GM19452 (cell line): ENCODE data around the gene IGFLR1.
A peak's percentile ranks its signal among the peaks of the same experiment; 100 is the strongest.
"Not testable (repeated sequence)": the region's sequence is repeated elsewhere in the genome, so short reads cannot be mapped to it uniquely, and the experiment has no call there.

ENCODE experiments used
- ATAC-seq: cut with Tn5 transposase; IDR thresholded peaks from one replicate; pipeline ENCODE4 v1.9.1; 2021; ENCODE audit not compliant: unreplicated experiment

Gene IGFLR1

DNA sequence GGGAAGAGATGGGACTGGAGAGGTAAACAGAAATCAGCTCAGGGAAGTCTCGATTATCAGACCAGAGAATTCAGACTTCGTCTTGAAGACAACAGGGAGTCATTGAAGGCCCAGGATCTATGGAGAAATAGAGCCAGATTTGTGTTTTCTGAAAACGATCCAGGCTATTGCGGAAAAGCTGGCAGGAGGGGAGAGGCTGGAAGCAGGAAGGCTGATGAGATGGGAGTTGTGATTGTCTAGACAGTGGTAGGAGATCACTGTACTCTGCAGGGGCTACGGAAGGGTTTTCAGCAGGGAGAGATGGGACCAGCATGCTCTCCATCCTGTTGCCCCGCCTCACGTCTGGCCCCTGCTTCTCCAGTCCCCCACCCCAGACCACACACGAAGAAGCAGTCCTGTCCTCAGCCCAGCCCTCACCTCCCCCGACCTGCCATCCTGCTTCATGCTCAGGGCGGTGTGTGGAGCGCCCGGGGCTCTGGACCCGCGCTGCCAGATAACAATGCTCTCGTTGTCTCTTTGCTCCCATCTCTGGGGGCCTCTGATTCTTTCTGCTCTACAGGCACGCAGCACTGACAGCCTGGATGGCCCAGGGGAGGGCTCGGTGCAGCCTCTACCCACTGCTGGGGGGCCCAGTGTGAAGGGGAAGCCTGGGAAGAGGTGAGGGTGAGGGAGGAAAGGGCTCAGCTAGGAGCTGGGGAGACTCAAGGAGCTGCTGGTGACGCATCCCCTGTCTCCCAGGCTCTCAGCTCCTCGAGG, 35.0 kb upstream of the IGFLR1 start:
- ATAC-seq, result no peak

DNA sequence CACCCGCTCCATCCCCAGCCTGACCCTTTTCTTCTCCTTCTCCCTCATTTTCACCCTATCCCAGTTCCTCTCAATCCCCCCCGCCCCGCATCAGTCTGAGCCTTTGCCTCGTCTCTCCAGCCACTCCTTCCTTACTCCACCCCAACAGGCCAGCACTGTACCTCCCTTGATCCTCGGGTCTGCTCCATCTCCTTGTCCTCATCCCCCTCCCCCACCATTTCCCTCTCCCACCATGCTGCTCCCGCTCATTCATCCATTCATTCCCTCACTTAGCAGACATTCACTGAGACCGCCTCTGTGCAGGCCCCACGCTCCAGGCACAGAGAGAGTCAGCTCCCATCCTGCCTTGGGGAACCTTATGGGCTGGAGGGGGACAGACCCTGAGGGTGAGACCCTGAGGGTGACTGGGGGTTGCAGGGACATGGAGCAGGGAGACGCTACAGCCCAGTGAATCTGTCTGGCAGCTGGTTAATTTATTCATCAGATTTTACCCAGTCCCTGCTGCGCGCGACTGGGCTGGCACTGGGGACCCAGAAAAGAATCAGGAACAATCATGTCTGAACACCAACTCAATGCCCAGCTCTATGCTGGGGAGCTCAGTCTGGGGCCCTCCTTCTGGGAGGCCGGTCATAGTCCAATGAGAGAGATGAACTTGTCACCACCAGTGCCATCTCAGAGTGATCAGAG, 34.0 kb upstream of the IGFLR1 start:
- no peak for ATAC-seq

DNA sequence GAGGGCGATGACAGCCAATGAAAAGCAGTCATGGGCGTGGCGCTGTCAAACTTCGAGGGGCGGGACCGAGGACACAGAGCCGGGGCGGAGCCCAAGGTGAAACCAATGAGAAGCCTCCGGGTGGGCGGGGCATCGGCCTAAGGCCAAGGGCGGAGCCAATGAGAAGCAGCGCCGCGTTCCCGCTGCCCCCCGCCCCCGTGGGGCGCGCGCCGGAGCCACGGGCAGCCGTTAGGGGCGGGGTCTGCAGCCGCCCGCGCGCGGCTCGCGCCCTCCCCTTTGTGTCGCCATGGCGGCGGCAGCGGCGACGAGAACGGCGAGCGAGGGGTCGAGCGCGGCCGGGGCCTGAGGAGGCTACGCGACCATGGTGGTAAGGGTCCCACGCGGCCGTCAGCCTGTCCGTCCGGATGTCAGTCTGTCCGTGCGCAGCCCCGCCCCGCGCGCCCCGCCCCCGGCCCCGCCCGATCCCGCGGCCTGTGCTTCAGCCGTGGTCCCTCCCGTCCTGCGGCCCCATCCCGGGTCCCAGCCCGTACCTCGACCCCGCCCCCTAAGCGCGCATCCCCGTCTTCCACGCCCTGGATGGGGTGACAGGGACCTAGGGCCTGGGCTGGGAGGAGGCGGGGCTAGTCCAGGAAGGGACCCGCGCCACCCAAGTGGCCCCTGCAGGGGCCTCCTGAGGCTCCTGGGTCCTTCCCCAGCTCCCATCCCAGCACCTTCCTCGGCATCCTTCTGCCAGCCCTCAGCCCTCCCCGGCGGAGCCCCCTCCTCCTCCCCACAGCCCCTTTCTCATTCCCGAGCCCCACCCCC, 33.2 kb upstream of the IGFLR1 start, which contains the start of gene ARHGAP33:
ARHGAP33 (plus strand) TSS at position 267 of the 804 bp plus-strand sequence; CDS start at position 362, 95 bp downstream.
- peak; percentile 92 for ATAC-seq

DNA sequence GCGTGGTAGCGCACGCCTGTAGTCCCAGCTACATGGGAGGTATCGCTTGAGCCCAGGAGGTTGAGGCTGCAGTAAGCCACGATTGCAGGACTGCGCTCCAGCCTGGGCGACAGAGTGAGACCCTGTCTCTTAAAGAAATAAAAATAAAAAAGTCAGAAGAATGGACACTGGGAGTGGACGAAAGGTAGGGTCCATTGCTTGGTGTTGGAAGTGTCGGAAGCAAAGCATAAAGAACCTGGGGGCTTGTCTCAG, 32.7 kb upstream of the IGFLR1 start:
- no peak for ATAC-seq

DNA sequence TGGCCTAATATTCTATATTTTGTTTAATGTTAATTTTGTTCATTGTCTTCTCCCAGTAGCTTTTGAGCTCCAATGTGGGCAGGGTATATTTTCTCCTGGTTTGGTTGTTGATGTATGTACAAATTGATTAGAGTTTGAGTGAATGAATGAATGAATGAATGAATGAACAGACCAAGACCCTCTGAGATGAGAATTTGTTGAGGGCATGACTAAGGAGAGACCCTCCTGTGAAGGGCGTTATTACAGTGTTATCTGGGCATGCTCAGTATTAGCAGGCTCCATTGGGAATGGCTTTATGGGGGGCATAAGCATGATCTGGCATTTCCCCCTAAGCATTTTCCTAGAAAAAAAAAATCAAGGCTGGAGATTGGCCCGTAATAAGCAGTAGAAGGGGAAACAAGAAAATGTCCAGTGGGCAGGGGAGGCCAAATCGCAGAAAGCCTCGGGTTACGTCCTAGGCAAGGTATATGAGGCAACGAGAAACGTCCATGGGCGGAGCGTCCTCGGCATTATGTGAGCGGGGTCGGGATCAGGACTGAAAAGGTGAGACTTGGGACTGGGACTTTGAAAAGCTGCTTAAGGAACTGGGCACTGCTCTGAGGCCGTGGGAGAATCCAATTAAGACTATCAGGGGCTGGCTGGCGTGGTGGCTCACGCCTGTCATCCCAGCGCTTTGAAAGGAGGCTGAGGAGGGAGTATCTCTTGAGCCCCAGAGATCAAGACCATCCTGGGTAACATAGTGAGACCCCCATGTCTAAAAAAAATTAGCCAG, 32.2 kb upstream of the IGFLR1 start:
- no peak for ATAC-seq

DNA sequence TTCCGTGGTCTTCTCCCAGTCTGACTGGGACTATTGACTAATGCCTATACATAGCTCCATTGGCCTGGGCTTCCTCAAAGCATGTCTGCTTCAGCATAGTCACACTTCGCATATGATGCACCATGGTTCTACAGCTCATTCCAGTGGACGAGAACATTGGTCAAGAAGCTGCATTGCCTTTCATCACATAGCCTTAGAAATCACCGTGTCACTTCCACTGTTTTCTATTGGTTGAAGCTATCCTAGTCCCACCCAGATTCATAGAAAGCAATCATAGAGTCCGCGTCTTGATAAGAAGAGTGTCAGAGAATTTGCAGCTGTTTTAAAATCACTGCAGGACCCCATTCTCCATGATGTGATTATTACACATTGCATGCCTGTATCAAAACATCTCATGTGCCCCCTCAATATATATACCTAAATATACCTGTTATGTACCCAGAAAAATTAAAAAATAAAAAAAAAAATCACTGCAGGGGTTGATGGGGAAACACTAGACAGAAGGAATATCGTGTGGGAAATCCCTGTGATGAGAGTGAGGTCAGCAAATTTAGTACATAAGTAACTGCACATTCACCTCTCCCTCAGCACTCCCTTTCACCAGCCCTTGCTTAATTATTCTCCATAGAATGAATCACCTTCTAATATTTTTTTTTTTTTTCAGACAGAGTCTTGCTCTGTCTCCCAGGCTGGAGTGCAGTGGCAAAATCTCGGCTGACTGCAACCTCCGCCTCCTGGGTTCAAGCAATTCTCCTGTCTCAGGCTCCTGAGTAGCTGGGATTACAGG, 31.0 kb upstream of the IGFLR1 start:
- ATAC-seq, result no peak

DNA sequence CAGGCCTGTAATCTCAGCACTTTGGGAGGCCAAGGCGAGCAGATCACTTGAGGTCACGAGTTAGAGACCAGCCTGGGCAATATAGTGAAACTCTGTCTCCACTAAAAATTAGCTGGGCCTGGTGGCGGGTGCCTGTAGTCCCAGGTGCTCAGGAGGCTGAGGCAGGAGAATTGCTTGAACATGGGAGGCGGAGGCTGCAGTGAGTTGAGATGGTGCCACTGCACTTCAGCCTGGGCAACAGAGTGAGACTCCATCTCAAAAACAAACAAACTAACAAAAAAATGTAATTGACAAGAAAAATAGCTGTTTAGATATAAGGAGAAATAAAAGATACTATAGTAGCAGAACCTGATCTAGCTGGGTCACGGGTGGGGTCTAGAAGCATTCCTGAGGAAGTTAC, 30.1 kb upstream of the IGFLR1 start:
- not testable (repeated sequence) for ATAC-seq

DNA sequence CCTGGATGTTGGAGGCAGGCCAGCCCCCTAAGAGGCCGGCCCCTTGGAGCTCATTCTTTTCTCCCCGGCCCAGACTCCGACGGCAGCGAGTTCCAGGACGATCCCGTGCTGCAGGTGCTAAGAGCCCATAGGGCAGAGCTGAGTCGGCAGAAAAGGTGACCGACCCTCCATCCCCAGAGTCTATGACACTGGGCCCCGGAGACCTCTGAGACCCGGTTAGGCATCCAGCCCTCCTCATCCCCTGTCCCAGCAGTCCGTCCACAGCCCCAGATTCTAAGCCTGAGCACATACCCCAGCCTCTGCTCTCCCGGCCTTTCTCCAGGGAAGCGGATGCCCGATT, 25.8 kb upstream of the IGFLR1 start:
- ATAC-seq, result no peak

DNA sequence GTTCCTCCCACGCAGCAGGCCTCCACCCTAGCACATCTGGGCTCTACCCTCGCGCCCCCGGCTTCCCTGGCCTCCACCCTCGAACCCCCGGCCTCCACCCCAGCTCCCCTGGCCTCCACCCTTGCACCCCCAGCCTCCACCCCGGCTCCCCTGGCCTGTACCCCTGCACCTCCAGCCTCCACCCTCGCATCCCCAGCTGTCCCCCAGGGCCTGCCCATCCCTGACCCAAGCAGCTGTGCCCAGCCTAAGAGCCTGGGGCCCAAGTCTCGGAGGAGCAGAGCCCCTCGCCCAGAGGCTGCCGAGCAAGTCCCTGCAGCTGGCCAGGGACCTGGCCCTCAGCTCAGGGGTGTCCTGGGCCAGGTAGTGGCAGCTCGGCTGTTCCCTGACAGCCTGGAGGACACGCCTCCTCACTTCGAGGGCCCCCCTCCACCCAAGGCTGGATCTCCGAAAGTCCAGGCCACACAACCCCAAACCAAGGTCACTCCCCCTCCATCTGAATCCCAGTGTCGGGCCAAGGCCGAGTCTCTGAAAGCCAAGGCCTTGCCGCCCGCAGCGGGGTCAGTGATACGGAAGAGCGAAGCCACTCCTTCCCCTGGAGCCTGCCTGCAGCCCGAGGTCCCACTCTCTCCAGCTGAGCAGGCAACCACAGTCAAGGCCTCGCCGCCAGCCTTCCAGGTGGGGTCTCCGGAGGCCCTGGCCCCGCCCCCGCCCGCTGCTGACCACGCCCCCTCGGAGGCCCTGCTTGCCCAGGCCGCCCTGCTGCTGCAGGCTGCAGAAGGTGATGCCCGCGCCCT, 25.2 kb upstream of the IGFLR1 start:
- no peak for ATAC-seq

DNA sequence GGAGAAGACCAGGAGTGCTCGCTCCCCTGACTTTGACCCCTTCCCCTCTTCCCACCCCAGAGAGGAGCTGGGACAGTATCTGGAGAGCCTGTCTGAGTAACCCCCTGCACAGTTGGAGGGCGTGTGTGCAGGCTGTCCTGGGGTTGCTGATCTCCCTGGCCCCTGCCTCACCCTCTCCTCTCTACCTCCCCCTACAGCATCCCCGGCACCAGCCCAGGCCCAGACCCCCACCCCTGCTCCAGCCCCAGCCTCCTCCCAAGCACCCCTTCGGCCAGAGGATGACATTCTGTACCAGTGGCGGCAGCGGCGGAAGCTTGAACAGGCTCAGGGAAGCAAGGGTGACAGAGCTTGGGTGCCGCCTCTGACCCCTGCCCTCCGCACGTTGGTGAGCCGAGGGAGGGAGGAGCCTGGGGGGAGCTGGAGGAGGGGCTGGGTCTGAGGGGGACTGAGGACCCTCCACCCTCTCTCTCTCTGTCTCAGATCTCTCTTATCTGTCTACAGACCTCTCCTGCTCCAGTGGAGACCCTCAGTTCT, 24.4 kb upstream of the IGFLR1 start:
- no peak for ATAC-seq

DNA sequence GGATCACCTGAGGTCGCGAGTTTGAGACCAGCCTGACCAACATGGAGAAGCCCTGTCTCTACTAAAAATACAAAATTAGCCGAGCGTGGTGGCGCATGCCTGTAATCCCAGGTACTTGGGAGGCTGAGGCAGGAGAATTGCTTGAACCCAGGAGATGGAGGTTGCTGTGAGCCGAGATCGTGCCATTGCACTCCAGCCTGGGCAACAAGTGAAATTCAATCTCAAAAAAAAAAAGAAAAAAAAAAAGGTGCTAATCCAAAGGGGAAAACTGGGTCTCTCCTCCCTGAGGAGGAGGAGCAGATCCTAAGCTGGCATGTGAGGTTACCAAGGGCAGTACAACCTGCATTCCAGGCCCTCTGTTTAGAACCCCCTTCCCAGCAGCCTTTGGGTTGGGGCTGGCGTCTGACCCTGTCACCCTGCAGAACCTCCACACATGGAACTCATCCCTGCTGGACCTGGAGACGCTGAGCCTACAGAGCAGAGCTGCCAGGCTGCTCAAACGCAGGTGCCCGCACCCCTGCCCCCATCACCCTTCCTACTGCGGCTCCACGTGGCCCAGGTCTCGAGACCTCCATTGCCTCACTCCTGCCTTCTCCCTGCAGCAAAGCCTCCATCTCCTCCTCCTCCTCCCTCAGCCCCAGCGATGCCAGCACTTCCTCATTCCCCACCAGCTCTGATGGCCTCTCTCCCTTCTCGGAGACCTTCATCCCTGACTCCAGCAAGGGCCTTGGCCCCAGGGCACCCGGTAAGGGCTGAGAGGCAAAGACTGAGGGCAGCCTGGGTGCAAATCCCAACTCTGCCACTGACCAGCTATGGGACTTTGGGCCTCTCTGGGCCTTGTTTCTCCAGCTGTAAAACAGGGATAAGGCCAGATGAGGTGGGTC, 22.4 kb upstream of the IGFLR1 start:
- ATAC-seq, result no peak

DNA sequence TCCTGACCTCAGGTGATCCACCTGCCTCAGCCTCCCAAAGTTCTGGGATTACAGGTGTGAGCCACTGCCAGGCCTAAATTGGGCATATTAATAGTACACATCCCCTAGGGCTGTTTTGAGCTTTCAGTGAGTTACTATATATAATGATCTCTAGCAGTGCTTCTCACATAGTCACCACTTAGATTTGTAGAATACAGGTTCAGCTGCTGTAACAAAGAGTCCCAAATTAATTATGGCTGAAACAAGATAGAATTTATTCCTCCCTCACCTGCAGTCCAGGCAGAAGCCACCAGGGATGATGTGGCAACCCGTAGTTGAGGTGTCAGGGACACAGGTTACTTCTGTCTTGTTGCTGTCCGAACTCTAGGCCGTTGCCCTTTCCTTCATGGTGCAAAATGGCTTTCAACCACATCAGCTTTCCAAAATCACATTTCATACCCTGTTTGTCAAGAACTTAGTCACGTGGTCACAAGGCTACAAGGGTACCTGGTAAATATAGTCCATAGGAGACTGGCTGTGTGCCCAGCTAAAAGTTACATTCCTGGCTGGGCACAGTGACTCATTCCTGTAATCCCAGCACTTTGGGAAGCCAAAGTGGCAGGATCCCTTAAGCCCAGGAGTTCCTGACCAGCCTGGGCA, 18.6 kb upstream of the IGFLR1 start:
- no peak for ATAC-seq

DNA sequence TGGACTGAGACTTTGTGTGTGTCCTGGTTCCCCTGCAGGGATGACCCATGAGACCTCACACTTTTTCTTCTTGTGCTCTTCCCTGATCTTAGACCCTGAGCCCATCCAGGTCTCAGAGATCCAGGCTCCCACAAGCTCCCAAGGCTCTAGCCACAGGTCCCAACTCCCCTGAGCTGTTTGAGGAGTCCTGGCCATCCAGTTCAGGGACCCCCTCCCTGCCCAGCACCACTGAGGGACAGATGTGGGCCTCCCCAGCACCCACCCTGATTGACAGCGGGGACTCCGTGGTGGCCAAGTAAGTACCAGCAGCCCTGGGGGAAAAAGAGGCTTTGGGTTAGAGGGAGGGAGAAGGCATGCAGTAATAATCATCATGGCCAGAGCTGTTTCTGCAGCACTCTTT, 17.4 kb upstream of the IGFLR1 start:
- no peak for ATAC-seq

DNA sequence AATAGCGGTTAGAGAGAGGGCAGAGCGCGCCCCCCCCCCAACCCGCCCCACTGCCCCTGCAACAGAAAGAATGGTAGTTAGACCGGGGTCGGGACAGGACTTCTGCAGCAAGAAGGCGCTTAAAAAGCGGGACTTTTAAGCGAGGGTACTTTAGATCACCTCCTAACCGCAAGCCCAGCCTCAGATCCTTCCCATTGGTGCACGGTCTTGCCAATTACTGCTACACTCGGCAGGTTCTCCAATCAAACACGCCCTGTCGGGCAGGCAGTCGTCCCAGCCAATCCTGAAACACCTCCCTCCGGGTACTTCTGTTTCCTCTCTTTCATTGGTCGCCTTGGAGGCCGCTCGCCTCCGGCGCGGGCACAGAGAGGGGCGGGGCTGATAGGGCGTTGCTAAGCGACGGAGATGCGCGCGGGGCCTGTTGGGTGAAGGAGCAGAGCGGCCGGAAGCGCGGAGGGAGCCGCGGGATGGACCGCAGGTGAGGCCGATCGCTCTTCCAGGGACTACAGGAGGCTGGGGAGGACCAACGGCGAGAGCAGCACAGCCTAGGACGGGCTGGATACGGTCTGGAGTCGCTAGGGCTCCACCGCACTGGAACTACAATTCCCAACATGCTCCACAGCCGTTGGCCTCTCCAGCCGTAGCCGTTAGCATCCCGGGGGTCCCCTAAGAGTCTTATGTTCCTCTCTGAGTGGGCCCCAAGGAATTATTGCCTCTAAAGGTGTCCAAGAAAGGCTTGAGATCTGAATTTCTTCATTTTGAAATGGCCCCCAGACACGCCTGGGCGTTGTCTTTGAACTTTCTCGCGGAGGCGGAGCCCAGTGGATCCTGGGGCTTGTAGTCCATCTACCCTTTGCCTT, 15.7 kb upstream of the IGFLR1 start, which contains the start of gene PROSER3:
PROSER3 (plus strand) TSS at position 428 of the 860 bp plus-strand sequence; CDS start at position 468, 40 bp downstream.
- ATAC-seq, result peak; percentile 95

DNA sequence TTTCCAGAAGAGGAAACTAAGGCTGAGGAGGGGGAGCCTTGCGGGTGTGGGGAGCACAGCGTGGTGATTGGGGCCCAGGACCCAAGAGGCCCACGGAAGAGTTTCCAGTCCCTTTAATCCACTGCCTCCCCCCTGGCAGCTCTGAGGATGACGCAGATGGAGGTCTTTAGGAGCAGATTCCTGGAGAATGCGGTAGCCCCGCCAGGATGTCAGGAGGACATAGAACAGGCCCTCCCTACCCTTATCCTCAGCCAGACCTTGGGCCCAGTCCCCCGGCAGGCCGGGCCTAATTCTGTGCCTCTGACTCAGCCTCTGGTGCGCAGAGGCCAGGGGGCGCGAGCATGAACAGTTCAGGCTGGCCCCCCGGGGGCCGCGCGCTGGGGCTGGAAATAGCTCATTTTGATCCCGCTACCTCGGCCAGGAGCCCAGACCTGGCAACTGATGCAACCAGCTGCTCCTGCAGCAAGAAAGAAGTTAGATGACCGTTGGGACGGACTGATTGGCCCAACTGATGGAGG, 15.0 kb upstream of the IGFLR1 start:
- no peak for ATAC-seq

DNA sequence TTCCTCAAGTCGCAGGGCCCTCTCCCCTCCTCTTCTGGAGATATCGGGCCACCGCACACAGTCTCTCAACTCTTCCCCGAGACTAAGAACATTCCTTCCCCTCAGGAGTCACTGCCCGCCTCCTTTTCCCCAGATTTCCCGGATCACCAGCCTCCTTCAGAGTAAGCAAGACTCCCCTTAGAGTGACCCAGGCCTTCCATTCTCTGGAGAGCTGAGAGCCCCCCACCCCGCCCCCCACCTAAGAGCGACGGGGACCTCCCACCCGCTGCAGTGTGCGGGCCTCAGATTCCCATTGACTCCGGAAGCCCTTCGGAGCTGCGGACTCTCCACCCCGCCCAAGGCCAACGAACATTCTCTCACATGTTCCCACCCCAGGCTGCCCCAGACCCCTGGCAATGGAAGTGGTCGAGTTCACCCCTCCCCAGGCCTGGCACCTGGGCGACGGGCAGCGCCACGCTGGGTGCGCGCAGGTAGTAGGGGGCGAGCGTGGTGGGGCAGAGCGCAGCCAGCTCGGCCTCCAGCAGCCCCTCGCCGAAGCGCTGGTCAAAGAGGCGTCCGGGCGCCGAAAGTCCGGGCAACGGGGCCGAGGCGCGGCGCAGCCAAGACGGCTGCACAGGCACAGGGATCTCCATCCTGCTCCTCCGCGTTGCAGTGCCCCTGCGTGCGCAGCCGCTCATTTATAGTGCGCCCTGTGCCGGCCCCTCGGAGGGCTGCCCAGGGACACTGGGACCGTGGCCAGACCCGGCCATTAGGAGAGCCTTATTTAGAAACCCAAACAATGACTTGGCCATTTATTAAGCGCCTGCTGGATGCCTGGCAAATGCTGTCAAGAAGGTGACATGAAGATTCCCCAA, 14.4 kb upstream of the IGFLR1 start, which contains the start of gene HSPB6:
HSPB6 (minus strand) TSS at position 653 of the 854 bp plus-strand sequence; CDS start at position 632, 21 bp downstream.
- ATAC-seq, result no peak
